Muscle layer of colon (tissue), 2 donors: ENCODE data around the gene DUS4L.
"Not testable (repeated sequence)": the region's sequence is repeated elsewhere in the genome, so short reads cannot be mapped to it uniquely, and the experiment has no call there.

Experiments used
- H3K27ac ChIP-seq: one replicate; pipeline ENCODE4 v1.7.0; 2013; ENCODE audit warnings: low read depth, mild to moderate bottlenecking, low read length, moderate library complexity
- H3K27me3 ChIP-seq, 2 donors: one replicate each; pipeline ENCODE4 v1.7.0; 2013; ENCODE audit warnings: low read length in 2 of 2, mild to moderate bottlenecking in 2 of 2; ENCODE audit not compliant: insufficient read depth in 2 of 2, control insufficient read depth in 1 of 2
- H3K36me3 ChIP-seq: one replicate; pipeline ENCODE4 v1.7.0; 2013; ENCODE audit warnings: mild to moderate bottlenecking, low read length; ENCODE audit not compliant: insufficient read depth
- H3K4me1 ChIP-seq: one replicate; pipeline ENCODE4 v1.7.0; 2013; ENCODE audit warnings: mild to moderate bottlenecking, low read length; ENCODE audit not compliant: insufficient read depth
- H3K4me3 ChIP-seq, 2 donors: one replicate each; pipeline ENCODE4 v1.7.0; 2013; ENCODE audit warnings: low read length in 2 of 2, low read depth in 1 of 2, mild to moderate bottlenecking in 1 of 2, moderate library complexity in 1 of 2
- H3K9ac ChIP-seq: one replicate; pipeline ENCODE4 v1.7.0; 2013; ENCODE audit warnings: low read length
- H3K9me3 ChIP-seq: one replicate; pipeline ENCODE4 v1.7.0; 2013; ENCODE audit warnings: mild to moderate bottlenecking, low read length
- donor health status: abdominal sarcoma.
- donor health status: Adenocarcinoma of cecum.

DUS4L gene

GRCh38 chr7:107563775-107564552, at the start of gene DUS4L, which contains the start of gene COG5:
Gene DUS4L (plus strand): TSS chr7:107563971. CDS start chr7:107567071, 3,100 bp downstream.
Gene COG5 (minus strand): TSS chr7:107563920. CDS start chr7:107563896, 24 bp downstream.
- Histone ChIP-seq H3K9me3 (no peaks in the 10 kb centered on the region), H3K36me3 (no peaks in the 10 kb centered on the region), H3K9ac (peak within 1 kb of the TSS; percentile 90), H3K4me3 (peak within 1 kb of the TSS; percentile 95 to 96), H3K27me3 (no peaks in the 10 kb centered on the region), H3K27ac (peak within 1 kb of the TSS; percentile 93), H3K4me1 (peaks cover 21% of the 10 kb centered on the region)

GRCh38 chr7:107526672-107527071, 37.1 kb upstream of the DUS4L start:
- Histone ChIP-seq H3K36me3 (no peaks in the 10 kb centered on the region), H3K4me1 (no peaks in the 10 kb centered on the region), H3K27me3 (no peaks in the 10 kb centered on the region), H3K27ac (no peak overlapping the region), H3K9me3 (no peaks in the 10 kb centered on the region), H3K4me3 (no peak overlapping the region), H3K9ac (no peak overlapping the region)

- Histone ChIP-seq H3K27me3 (no peaks in the 10 kb centered on the region), H3K36me3 (no peaks in the 10 kb centered on the region), H3K4me3 (no peak overlapping the region), H3K4me1 (no peaks in the 10 kb centered on the region), H3K27ac (no peak overlapping the region), H3K9me3 (no peaks in the 10 kb centered on the region), H3K9ac (no peak overlapping the region)
Observed at GRCh38 chr7:107527196-107527595, 36.6 kb upstream of the DUS4L start.

- Histone ChIP-seq H3K36me3 (no peaks in the 10 kb centered on the region), H3K9me3 (no peaks in the 10 kb centered on the region), H3K27me3 (no peaks in the 10 kb centered on the region), H3K27ac (no peak overlapping the region), H3K4me1 (no peaks in the 10 kb centered on the region), H3K4me3 (no peak overlapping the region), H3K9ac (no peak overlapping the region)
Observed at GRCh38 chr7:107528461-107528860, 35.3 kb upstream of the DUS4L start.

- no peaks in the 10 kb centered on the region for H3K27me3 ChIP-seq
- no peaks in the 10 kb centered on the region for H3K4me1 ChIP-seq
- H3K27ac ChIP-seq = no peak overlapping the region
- H3K4me3 ChIP-seq = no peak overlapping the region
- H3K9me3 ChIP-seq = no peaks in the 10 kb centered on the region
- no peak overlapping the region for H3K9ac ChIP-seq
- no peaks in the 10 kb centered on the region for H3K36me3 ChIP-seq
Observed at GRCh38 chr7:107530751-107531150, 33.0 kb upstream of the DUS4L start.

GRCh38 chr7:107534139-107534538, 29.6 kb upstream of the DUS4L start:
- H3K27ac ChIP-seq = no peak overlapping the region
- no peaks in the 10 kb centered on the region for H3K4me1 ChIP-seq
- H3K9ac ChIP-seq = no peak overlapping the region
- H3K27me3 ChIP-seq = no peaks in the 10 kb centered on the region
- no peaks in the 10 kb centered on the region for H3K36me3 ChIP-seq
- no peak overlapping the region for H3K4me3 ChIP-seq
- no peaks in the 10 kb centered on the region for H3K9me3 ChIP-seq

- H3K4me1 ChIP-seq, H3K36me3 ChIP-seq: not testable (repeated sequence)
Observed at GRCh38 chr7:107537228-107537627, 26.5 kb upstream of the DUS4L start.

GRCh38 chr7:107538001-107538400, 25.8 kb upstream of the DUS4L start:
- Histone ChIP-seq H3K9me3 (no peaks in the 10 kb centered on the region), H3K4me1 (no peaks in the 10 kb centered on the region), H3K27me3 (no peaks in the 10 kb centered on the region), H3K27ac (no peak overlapping the region), H3K9ac (no peak overlapping the region), H3K4me3 (no peak overlapping the region), H3K36me3 (no peaks in the 10 kb centered on the region)

More at GRCh38 chr7:107537228-107537627, 26.5 kb upstream of the DUS4L start:
- H3K27ac ChIP-seq, H3K9me3 ChIP-seq, H3K27me3 ChIP-seq, H3K4me3 ChIP-seq, H3K9ac ChIP-seq: not testable (repeated sequence)

- Histone ChIP-seq H3K4me1 (no peaks in the 10 kb centered on the region), H3K9me3 (no peaks in the 10 kb centered on the region), H3K27me3 (no peaks in the 10 kb centered on the region), H3K36me3 (peaks cover 16% of the 10 kb centered on the region), H3K27ac (no peak overlapping the region), H3K9ac (no peak overlapping the region), H3K4me3 (no peak overlapping the region)
Observed at GRCh38 chr7:107543338-107543993, 20.3 kb upstream of the DUS4L start.

- Histone ChIP-seq H3K9me3 (no peaks in the 10 kb centered on the region), H3K4me3 (no peak overlapping the region), H3K4me1 (no peaks in the 10 kb centered on the region), H3K27me3 (no peaks in the 10 kb centered on the region), H3K36me3 (peaks cover 16% of the 10 kb centered on the region), H3K9ac (no peak overlapping the region), H3K27ac (no peak overlapping the region)
Observed at GRCh38 chr7:107544848-107545591, 18.8 kb upstream of the DUS4L start.

GRCh38 chr7:107551936-107552335, 11.8 kb upstream of the DUS4L start:
- H3K4me3 ChIP-seq = no peak overlapping the region
- no peak overlapping the region for H3K27ac ChIP-seq
- H3K4me1 ChIP-seq = no peaks in the 10 kb centered on the region
- H3K9me3 ChIP-seq = no peaks in the 10 kb centered on the region
- peaks cover 16% of the 10 kb centered on the region for H3K36me3 ChIP-seq
- H3K27me3 ChIP-seq = no peaks in the 10 kb centered on the region
- no peak overlapping the region for H3K9ac ChIP-seq
